ENCODE data around the gene HES7. TPM values are rescaled to one million over a fixed set of nuclear protein-coding genes. Genes with fewer than 3 reads are reported as not detected.

The HES7 gene
- total RNA-seq, 4 donors from 2014 or later, result not detected

DNA sequence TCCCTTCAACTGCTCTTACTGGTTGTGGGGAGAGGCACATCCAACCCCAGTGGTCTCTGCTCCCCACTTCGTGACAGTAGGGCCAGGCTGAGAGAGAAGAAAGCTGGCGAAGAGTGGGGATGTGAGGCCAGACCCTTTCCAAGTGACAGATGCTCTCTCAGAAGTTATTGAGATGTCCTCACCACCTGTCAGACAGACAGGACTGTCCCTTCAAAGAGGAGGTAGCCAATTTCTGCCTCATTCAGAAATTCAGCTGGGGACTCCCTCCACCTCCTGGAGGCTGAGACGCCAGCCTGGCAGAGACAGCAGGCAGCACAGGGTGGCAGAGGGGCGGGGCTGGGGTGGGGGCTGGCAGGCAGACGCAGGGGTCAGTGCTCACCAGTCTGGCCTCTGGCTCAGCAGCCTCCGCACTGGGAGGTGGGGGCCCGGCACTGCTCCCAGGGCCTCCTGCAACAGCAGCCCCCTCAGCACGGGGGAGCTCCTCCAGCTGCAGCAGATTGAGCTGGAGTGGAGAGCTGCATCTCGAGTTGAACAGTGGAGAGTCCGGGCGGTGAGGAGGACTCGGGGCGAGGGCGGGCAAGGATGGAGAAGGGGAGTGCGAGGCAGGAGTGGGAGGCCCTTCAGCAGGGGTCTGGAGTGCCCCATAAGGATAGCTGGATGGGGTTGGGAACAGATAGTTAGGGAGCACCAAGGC lies 19.1 kb upstream of the HES7 start:
- TF ChIP-seq POLR2A (IDR thresholded peaks at IDR 0.05), result no peak
- TF ChIP-seq, protein P1, sequence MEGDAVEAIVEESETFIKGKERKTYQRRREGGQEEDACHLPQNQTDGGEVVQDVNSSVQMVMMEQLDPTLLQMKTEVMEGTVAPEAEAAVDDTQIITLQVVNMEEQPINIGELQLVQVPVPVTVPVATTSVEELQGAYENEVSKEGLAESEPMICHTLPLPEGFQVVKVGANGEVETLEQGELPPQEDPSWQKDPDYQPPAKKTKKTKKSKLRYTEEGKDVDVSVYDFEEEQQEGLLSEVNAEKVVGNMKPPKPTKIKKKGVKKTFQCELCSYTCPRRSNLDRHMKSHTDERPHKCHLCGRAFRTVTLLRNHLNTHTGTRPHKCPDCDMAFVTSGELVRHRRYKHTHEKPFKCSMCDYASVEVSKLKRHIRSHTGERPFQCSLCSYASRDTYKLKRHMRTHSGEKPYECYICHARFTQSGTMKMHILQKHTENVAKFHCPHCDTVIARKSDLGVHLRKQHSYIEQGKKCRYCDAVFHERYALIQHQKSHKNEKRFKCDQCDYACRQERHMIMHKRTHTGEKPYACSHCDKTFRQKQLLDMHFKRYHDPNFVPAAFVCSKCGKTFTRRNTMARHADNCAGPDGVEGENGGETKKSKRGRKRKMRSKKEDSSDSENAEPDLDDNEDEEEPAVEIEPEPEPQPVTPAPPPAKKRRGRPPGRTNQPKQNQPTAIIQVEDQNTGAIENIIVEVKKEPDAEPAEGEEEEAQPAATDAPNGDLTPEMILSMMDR (IDR thresholded peaks at IDR 0.05), result no peak
- H3K4me3 ChIP-seq (ENCODE audit: low read depth, poor library complexity, severe bottlenecking), result no peak overlapping the region
- DNase-seq (ENCODE audit: low spot score in 2 of 2), result no peak
- WGBS, 2 donors, result 86 to 88% methylated on average over 14 to 15 of the region's 15 CpGs
- intact Hi-C loops (cut with DNase I; ENCODE audit: low total_unique reads), result no loop called here

DNA sequence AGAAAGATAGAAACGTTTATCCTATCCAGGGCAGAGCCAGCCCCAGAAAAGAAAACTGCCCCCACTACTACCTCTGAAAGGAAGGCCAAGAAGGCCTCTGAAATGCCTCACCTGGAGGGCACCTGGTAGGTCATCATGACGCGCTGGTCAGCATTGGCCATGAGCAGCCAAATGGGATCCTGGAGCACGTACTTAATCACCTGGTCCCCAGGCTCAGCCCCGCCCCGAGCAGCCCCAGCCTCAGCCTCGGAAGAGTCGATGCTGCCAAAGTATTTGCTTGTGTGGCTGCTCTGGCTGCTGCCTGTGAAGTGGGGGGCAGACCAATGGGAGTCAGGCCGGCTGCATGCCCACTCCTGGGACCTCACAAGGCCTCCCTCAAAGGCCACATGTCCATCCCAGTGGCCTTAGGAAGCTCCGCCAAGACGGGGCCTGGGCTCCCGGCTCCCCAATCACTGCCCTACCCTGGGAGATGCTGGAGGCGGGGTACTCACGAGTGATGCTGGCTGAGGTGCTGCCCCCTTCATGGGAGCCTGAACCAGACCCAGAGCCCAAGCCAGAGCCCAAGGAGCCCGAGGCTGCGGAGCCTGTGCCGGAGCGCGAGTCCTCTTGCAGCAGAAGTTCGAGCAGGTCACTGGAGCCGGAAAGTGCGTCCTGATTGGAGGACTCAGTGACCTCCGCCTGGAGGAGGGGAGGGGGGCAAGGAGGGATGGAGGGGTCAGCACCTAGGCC lies 18.4 kb upstream of the HES7 start:
- no peak overlapping the region for H3K4me3 ChIP-seq (ENCODE audit: low read depth, poor library complexity, severe bottlenecking)
- intact Hi-C loops (cut with DNase I; ENCODE audit: low total_unique reads), result no loop called here
- peak; percentile 32 to 87 for DNase-seq (ENCODE audit: low spot score in 2 of 2)
- WGBS, 2 donors, result 86% methylated on average over 18 to 23 of the region's 23 CpGs
- TF ChIP-seq, protein P1 (IDR thresholded peaks at IDR 0.05), result no peak
- TF ChIP-seq POLR2A (IDR thresholded peaks at IDR 0.05), result no peak

GRCh38 chr17:8141741-8142140 lies 17.8 kb upstream of the HES7 start:
- H3K4me3 ChIP-seq (ENCODE audit: low read depth, poor library complexity, severe bottlenecking), result no peak overlapping the region
- 83 to 87% methylated on average over 11 of the region's 11 CpGs for WGBS, 2 donors
- TF ChIP-seq, protein P1 (IDR thresholded peaks at IDR 0.05), result no peak
- no peak for TF ChIP-seq POLR2A (IDR thresholded peaks at IDR 0.05)
- DNase-seq (ENCODE audit: low spot score in 2 of 2), result no peak
- intact Hi-C loops (cut with DNase I; ENCODE audit: low total_unique reads), result no loop called here

GRCh38 chr17:8141045-8141444 lies 17.1 kb upstream of the HES7 start:
- no peak overlapping the region for H3K4me3 ChIP-seq (ENCODE audit: low read depth, poor library complexity, severe bottlenecking)
- TF ChIP-seq, protein P1 (IDR thresholded peaks at IDR 0.05), result no peak
- TF ChIP-seq POLR2A (IDR thresholded peaks at IDR 0.05), result no peak
- intact Hi-C loops (cut with DNase I; ENCODE audit: low total_unique reads), result no loop called here
- 93 to 94% methylated on average over 7 of the region's 7 CpGs for WGBS, 2 donors
- DNase-seq (ENCODE audit: low spot score in 2 of 2), result peak in 1 of 2 donors; percentile 32

- WGBS, 2 donors, result 74 to 77% methylated on average over 18 of the region's 18 CpGs
- DNase-seq (ENCODE audit: low spot score in 2 of 2), result peak; percentile 42 to 92
- intact Hi-C loops (cut with DNase I; ENCODE audit: low total_unique reads), result no loop called here
- no peak overlapping the region for H3K4me3 ChIP-seq (ENCODE audit: low read depth, poor library complexity, severe bottlenecking)
- TF ChIP-seq, protein P1 (IDR thresholded peaks at IDR 0.05), result no peak
- TF ChIP-seq POLR2A (IDR thresholded peaks at IDR 0.05), result no peak
These were observed 16.4 kb upstream of the HES7 start for GRCh38 chr17:8140065-8141029.

Data from lower leg skin (tissue), 4 donors.